Tibial nerve (tissue), 4 donors: ENCODE measurements around the gene NDUFS4. TPM values are rescaled to one million over a fixed set of nuclear protein-coding genes. Genes with fewer than 3 reads are reported as not detected.

Source experiments
- DNase-seq, 2 donors: peaks; one replicate each; pipeline ENCODE4 v3.0.0-alpha.2; 2019; ENCODE audit warnings: low spot score in 2 of 2
- H3K27ac ChIP-seq, 4 donors: fragments of 200-600 bp; sonication (generic) in 3 of 4; one replicate each; pipeline ENCODE4 v1.5.1; 2017 to 2019; ENCODE audit warnings: mild to moderate bottlenecking in 1 of 4
- H3K27me3 ChIP-seq, 2 donors: fragments of 200-600 bp; sonication (generic) in 1 of 2; one replicate each; pipeline versions ENCODE4 v1.5.1 to v1.6.0; 2017 to 2019
- H3K36me3 ChIP-seq, 3 donors: fragments of 200-600 bp; sonication (generic); one replicate each; pipeline ENCODE4 v1.5.1; 2018 to 2019
- H3K4me1 ChIP-seq, 4 donors: fragments of 200-600 bp; sonication (generic) in 3 of 4; one replicate each; pipeline ENCODE4 v1.5.1; 2017 to 2019
- H3K4me3 ChIP-seq, 4 donors: fragments of 200-600 bp; sonication (generic) in 3 of 4; one replicate each; pipeline ENCODE4 v1.5.1; 2017 to 2019; ENCODE audit warnings: mild to moderate bottlenecking in 1 of 4, moderate library complexity in 1 of 4
- H3K9me3 ChIP-seq, 4 donors: fragments of 200-600 bp; sonication (generic) in 3 of 4; one replicate each; pipeline ENCODE4 v1.5.1; 2017 to 2019
- EP300 ChIP-seq, 2 donors: sonication (generic); formaldehyde crosslinking; IDR thresholded peaks; one replicate each; pipeline ENCODE4 v1.6.1; 2017; ENCODE audit warnings: antibody characterized with exemption in 2 of 2, mild to moderate bottlenecking in 1 of 2
- POLR2A ChIP-seq, 2 donors: fragments of 450-650 bp; IDR thresholded peaks; one replicate each; pipeline ENCODE4 v1.6.1; 2017; ENCODE audit warnings: antibody characterized with exemption in 2 of 2, mild to moderate bottlenecking in 2 of 2, moderate library complexity in 2 of 2
- WGBS, 2 donors: methylation state at CpG; one replicate each; pipeline ENCODE4 v1.1.5; 2018; 5-methylcytosine and 5-hydroxymethylcytosine counted together
- total RNA-seq, 4 donors: library from RNA; depleted of rRNA; stranded (reverse); fragments of >200 nt; gene quantifications; one replicate each; pipeline ENCODE4 v1.1.0, GENCODE V29; 2016
- TF ChIP-seq, protein P1 (sequence below), 5 experiments: fragments of 200-600 bp in 3 of 5; fragments of 450-650 bp in 2 of 5; sonication (generic) in 3 of 5; IDR thresholded peaks; one replicate each; pipeline ENCODE4 v1.5.1; 2016 to 2019; ENCODE audit warnings: antibody characterized with exemption in 5 of 5, mild to moderate bottlenecking in 3 of 5, moderate library complexity in 2 of 5

Gene NDUFS4
- total RNA-seq, 4 donors from 2014 or later: 46.3 to 85.9 (median 67.7) TPM

GRCh38 chr5:53613061-53613460, 52.6 kb downstream of the NDUFS4 start:
- TF ChIP-seq, protein P1, sequence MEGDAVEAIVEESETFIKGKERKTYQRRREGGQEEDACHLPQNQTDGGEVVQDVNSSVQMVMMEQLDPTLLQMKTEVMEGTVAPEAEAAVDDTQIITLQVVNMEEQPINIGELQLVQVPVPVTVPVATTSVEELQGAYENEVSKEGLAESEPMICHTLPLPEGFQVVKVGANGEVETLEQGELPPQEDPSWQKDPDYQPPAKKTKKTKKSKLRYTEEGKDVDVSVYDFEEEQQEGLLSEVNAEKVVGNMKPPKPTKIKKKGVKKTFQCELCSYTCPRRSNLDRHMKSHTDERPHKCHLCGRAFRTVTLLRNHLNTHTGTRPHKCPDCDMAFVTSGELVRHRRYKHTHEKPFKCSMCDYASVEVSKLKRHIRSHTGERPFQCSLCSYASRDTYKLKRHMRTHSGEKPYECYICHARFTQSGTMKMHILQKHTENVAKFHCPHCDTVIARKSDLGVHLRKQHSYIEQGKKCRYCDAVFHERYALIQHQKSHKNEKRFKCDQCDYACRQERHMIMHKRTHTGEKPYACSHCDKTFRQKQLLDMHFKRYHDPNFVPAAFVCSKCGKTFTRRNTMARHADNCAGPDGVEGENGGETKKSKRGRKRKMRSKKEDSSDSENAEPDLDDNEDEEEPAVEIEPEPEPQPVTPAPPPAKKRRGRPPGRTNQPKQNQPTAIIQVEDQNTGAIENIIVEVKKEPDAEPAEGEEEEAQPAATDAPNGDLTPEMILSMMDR (IDR thresholded peaks at IDR 0.05): no peak
- TF ChIP-seq EP300 (IDR thresholded peaks at IDR 0.05) (no peak), POLR2A (IDR thresholded peaks at IDR 0.05) (no peak)
- DNase-seq: no peak
- peaks cover 0 to 11% (median 0%) of the 10 kb centered on the region in 3 donors for H3K36me3 ChIP-seq
- WGBS, 2 donors: 63 to 64% methylated on average over 3 of the region's 3 CpGs
- H3K9me3 ChIP-seq: no peaks in the 10 kb centered on the region
- H3K27ac ChIP-seq: no peak overlapping the region
- no peaks in the 10 kb centered on the region for H3K27me3 ChIP-seq
- H3K4me1 ChIP-seq: peaks cover 0 to 40% (median 6%) of the 10 kb centered on the region in 4 donors
- H3K4me3 ChIP-seq: no peak overlapping the region

- Histone ChIP-seq H3K9me3 (no peaks in the 10 kb centered on the region), H3K4me1 (peaks cover 0 to 35% (median 6%) of the 10 kb centered on the region in 4 donors), H3K27me3 (no peaks in the 10 kb centered on the region), H3K36me3 (peaks cover 0 to 8% (median 0%) of the 10 kb centered on the region in 3 donors), H3K27ac (no peak overlapping the region), H3K4me3 (no peak overlapping the region)
- no peak for DNase-seq
- TF ChIP-seq, protein P1 (IDR thresholded peaks at IDR 0.05): no peak
- TF ChIP-seq POLR2A (IDR thresholded peaks at IDR 0.05) (no peak), EP300 (IDR thresholded peaks at IDR 0.05) (no peak)
Measured at GRCh38 chr5:53613536-53613935, 53.1 kb downstream of the NDUFS4 start.

- no peaks in the 10 kb centered on the region for H3K9me3 ChIP-seq
- no peak overlapping the region for H3K4me3 ChIP-seq
- WGBS, 2 donors: 73% methylated on average over 2 of the region's 2 CpGs
- no peak overlapping the region for H3K27ac ChIP-seq
- no peak for TF ChIP-seq EP300 (IDR thresholded peaks at IDR 0.05)
- TF ChIP-seq, protein P1 (IDR thresholded peaks at IDR 0.05): no peak
- TF ChIP-seq POLR2A (IDR thresholded peaks at IDR 0.05): no peak
- H3K36me3 ChIP-seq: peaks cover 0 to under 1% (median 0%) of the 10 kb centered on the region in 3 donors
- no peaks in the 10 kb centered on the region for H3K27me3 ChIP-seq
- DNase-seq: no peak
- peaks cover 0 to 33% (median 6%) of the 10 kb centered on the region in 4 donors for H3K4me1 ChIP-seq
Measured at GRCh38 chr5:53614376-53614885, 54.0 kb downstream of the NDUFS4 start.

GRCh38 chr5:53616939-53617549, 56.6 kb downstream of the NDUFS4 start:
- DNase-seq: no peak
- H3K36me3 ChIP-seq: peaks cover 0 to 2% (median 0%) of the 10 kb centered on the region in 3 donors
- no peaks in the 10 kb centered on the region for H3K9me3 ChIP-seq
- no peak overlapping the region for H3K27ac ChIP-seq
- no peaks in the 10 kb centered on the region for H3K27me3 ChIP-seq
- no peak overlapping the region for H3K4me3 ChIP-seq
- TF ChIP-seq, protein P1 (IDR thresholded peaks at IDR 0.05): no peak
- no peak for TF ChIP-seq POLR2A (IDR thresholded peaks at IDR 0.05)
- TF ChIP-seq EP300 (IDR thresholded peaks at IDR 0.05): no peak
- 93 to 94% methylated on average over 3 of the region's 3 CpGs for WGBS, 2 donors
- peaks cover 0 to 25% (median 6%) of the 10 kb centered on the region in 4 donors for H3K4me1 ChIP-seq

- H3K27me3 ChIP-seq: no peaks in the 10 kb centered on the region
- no peak overlapping the region for H3K4me3 ChIP-seq
- peaks cover 0 to 13% (median 0%) of the 10 kb centered on the region in 4 donors for H3K9me3 ChIP-seq
- TF ChIP-seq, protein P1 (IDR thresholded peaks at IDR 0.05): no peak
- TF ChIP-seq POLR2A (IDR thresholded peaks at IDR 0.05) (no peak), EP300 (IDR thresholded peaks at IDR 0.05) (no peak)
- H3K27ac ChIP-seq: no peak overlapping the region
- H3K4me1 ChIP-seq: no peaks in the 10 kb centered on the region
- DNase-seq: no peak
- 85 to 87% methylated on average over 4 to 6 of the region's 6 CpGs for WGBS, 2 donors
- H3K36me3 ChIP-seq: peaks cover 0 to 21% (median 0%) of the 10 kb centered on the region in 3 donors
Measured at GRCh38 chr5:53631251-53631650, 70.8 kb downstream of the NDUFS4 start.
